HFF-Myc (cell line): Measurements from ENCODE around the gene ARHGAP15.

Source experiments
- DNase-seq: peaks from one replicate; pipeline ENCODE4 v3.0.0-alpha.2; 2011; ENCODE audit warnings: low read depth; ENCODE audit errors: extremely low read depth
- H3K4me3 ChIP-seq: replicated peaks from 2 replicates; pipeline ENCODE4 v1.5.1; 2011; ENCODE audit warnings: low read depth, mild to moderate bottlenecking, control low read depth, low read length
- TF ChIP-seq, protein P1 (sequence below): IDR thresholded peaks from 2 replicates; pipeline ENCODE4 v1.5.1; 2012; ENCODE audit warnings: mild to moderate bottlenecking, low read depth, low read length, control low read depth; ENCODE audit errors: missing control alignments

The ARHGAP15 gene

DNA sequence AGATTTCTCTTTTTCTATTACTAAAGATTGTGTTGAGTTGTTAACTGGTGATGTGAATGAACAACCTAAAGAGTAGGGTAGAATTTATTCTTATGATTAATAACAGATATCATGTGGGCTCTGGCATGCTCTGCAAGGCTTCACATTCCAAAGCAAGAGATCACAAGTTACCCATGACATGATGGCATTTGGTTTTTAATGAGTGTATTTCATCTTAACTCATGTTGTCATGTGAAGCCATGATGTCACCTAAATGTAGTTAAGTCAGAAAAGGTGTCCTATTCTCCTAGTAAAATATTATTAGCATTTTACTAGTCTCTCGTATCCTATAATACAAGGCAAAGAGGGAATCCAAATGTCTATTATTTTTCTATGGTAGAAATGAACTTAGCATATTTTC is 678.0 kb downstream of the ARHGAP15 start:
- TF ChIP-seq, protein P1, sequence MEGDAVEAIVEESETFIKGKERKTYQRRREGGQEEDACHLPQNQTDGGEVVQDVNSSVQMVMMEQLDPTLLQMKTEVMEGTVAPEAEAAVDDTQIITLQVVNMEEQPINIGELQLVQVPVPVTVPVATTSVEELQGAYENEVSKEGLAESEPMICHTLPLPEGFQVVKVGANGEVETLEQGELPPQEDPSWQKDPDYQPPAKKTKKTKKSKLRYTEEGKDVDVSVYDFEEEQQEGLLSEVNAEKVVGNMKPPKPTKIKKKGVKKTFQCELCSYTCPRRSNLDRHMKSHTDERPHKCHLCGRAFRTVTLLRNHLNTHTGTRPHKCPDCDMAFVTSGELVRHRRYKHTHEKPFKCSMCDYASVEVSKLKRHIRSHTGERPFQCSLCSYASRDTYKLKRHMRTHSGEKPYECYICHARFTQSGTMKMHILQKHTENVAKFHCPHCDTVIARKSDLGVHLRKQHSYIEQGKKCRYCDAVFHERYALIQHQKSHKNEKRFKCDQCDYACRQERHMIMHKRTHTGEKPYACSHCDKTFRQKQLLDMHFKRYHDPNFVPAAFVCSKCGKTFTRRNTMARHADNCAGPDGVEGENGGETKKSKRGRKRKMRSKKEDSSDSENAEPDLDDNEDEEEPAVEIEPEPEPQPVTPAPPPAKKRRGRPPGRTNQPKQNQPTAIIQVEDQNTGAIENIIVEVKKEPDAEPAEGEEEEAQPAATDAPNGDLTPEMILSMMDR, result no peak
- DNase-seq, result no peak
- H3K4me3 ChIP-seq, result no peak overlapping the region

DNA sequence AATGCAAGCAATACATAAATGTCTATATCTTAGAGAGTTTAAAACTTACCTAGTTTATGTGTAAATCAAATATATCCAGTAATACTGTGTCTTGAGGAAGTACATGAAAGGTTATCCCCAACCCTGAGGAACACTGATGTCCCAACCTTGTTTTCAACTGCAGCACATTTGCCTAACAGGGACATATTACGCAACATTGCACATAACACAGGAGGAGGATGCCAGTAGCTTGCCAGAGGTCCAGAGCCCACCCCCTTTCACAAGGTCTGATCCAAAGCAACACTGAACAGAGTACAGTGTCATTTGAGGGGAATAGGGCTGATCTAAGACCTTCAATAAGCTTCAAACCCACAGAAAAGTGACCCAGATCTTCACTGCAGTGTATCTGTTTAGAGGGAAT is 678.5 kb downstream of the ARHGAP15 start:
- TF ChIP-seq, protein P1, result no peak
- no peak overlapping the region for H3K4me3 ChIP-seq
- no peak for DNase-seq

DNA sequence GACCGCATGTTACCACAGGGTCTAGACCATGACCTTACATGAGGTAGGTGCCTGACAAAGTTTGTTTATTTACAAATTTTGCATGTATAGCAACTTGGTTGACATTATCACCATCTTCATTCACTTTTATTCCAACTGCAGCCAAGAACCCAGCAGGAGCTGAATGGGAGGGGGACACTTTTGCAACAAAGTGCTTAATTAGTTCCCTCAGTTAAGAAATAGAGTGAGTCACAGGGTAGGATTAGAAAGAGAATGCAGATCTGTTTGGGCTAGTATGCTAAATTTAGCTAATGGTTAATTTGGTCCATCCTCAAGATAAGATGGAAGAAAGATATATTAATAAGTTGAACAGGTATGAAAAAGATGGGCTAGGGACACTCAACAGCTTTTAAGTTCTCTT is 678.9 kb downstream of the ARHGAP15 start:
- TF ChIP-seq, protein P1, result no peak
- H3K4me3 ChIP-seq, result no peak overlapping the region
- DNase-seq, result no peak

DNA sequence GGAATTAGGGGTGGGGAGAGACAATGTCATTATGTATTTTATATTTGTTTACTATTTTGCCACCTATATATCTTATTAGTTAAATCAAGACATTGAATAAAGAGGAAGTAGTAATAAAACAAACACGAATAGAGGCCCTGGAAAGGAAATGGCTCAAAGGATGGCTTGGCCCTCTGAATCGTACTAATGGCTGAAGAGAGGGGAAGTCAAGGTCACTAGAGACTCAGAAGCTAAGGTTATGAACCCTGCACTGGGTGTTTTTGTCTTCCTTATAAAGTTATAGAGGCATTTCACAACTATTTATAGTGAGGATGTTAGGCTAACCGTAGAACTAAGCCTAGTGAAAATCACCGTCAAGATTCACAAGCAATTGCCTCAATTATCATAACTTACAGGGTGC is 685.9 kb downstream of the ARHGAP15 start:
- TF ChIP-seq, protein P1, result no peak
- no peak for DNase-seq
- no peak overlapping the region for H3K4me3 ChIP-seq

DNA sequence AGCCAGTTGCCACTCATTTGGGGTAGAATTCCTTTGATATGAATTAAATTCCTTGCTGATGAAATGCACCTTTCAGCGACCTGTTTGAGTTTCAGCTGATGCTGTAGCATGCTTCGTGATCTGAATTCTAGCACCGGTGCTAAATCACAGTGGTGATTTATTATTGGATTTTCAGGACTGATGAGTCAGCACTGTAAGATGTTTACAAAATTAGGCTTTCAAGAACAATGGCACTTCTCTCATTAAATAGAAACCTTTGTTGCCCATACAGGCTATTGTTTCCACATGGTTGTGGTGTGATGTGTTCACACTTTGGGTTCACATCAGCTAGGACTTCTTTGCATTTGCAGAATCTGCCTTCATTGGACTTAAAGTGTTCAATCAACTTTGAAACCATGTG is 687.7 kb downstream of the ARHGAP15 start:
- TF ChIP-seq, protein P1, result no peak
- no peak for DNase-seq
- no peak overlapping the region for H3K4me3 ChIP-seq
